GM21360 (cell line): ENCODE measurements around the gene CREB3L4.
"Not testable (repeated sequence)": the region's sequence is repeated elsewhere in the genome, so short reads cannot be mapped to it uniquely, and the experiment has no call there.

Source experiments
- ATAC-seq: cut with Tn5 transposase; IDR thresholded peaks from one replicate; pipeline ENCODE4 v1.9.1; 2021; ENCODE audit warnings: mild to moderate bottlenecking, moderate library complexity; ENCODE audit not compliant: unreplicated experiment

The CREB3L4 gene

GRCh38 chr1:153984123-153984894, 16.6 kb downstream of the CREB3L4 start:
- ATAC-seq = no peak

- no peak for ATAC-seq
Observed at GRCh38 chr1:153985341-153985912, 17.7 kb downstream of the CREB3L4 start.

- no peak for ATAC-seq
Observed at GRCh38 chr1:153985941-153986761, 18.4 kb downstream of the CREB3L4 start, which contains the start of gene RAB13. RAB13 (minus strand) TSS chr1:153986339; CDS start chr1:153986236, 103 bp downstream.

- no peak for ATAC-seq
Observed at GRCh38 chr1:153987621-153988020, 19.9 kb downstream of the CREB3L4 start.

- ATAC-seq = peak; percentile 62
Observed at GRCh38 chr1:153990468-153991150, 22.9 kb downstream of the CREB3L4 start, which contains the start of gene RPS27. RPS27 (plus strand) TSS chr1:153990762; CDS start chr1:153990797, 35 bp downstream.

- ATAC-seq = no peak
Observed at GRCh38 chr1:153991151-153991630, 23.5 kb downstream of the CREB3L4 start.

GRCh38 chr1:153991806-153992205, 24.1 kb downstream of the CREB3L4 start:
- ATAC-seq = no peak

GRCh38 chr1:153995202-153995601, 27.5 kb downstream of the CREB3L4 start:
- no peak for ATAC-seq

GRCh38 chr1:153995640-153996039, 27.9 kb downstream of the CREB3L4 start:
- no peak for ATAC-seq

- not testable (repeated sequence) for ATAC-seq
Observed at GRCh38 chr1:153996882-153997281, 29.2 kb downstream of the CREB3L4 start.

- ATAC-seq = no peak
Observed at GRCh38 chr1:154000420-154000819, 32.7 kb downstream of the CREB3L4 start.

GRCh38 chr1:154006136-154006535, 38.4 kb downstream of the CREB3L4 start:
- no peak for ATAC-seq

- ATAC-seq = no peak
Observed at GRCh38 chr1:154012129-154012528, 44.4 kb downstream of the CREB3L4 start.

- not testable (repeated sequence) for ATAC-seq
Observed at GRCh38 chr1:154012543-154012942, 44.8 kb downstream of the CREB3L4 start.

- no peak for ATAC-seq
Observed at GRCh38 chr1:154014154-154014907, 46.6 kb downstream of the CREB3L4 start.

GRCh38 chr1:154019269-154019668, 51.6 kb downstream of the CREB3L4 start:
- no peak for ATAC-seq

GRCh38 chr1:154019940-154020339, 52.2 kb downstream of the CREB3L4 start:
- ATAC-seq = no peak
